Epithelial cell of esophagus (primary cell): ENCODE results near the gene DUSP3.
A peak's percentile ranks its signal among the peaks of the same experiment; 100 is the strongest.

Experiments used
- DNase-seq: peaks from one replicate; pipeline ENCODE4 v3.0.0; 2010; ENCODE audit warnings: low read depth
- H3K4me3 ChIP-seq: 2 replicates; pipeline ENCODE4 v1.5.1; 2011; ENCODE audit warnings: mild to moderate bottlenecking, low read length, control low read depth
- CTCF ChIP-seq: IDR thresholded peaks from 2 replicates; pipeline ENCODE4 v1.5.1; 2011; ENCODE audit warnings: low read depth, mild to moderate bottlenecking, low read length, control low read depth, inconsistent platforms; ENCODE audit not compliant: insufficient read depth; ENCODE audit errors: missing control alignments

Gene DUSP3

GRCh38 chr17:43769426-43769825 lies 9.4 kb downstream of the DUSP3 start:
- no peak overlapping the region for H3K4me3 ChIP-seq
- TF ChIP-seq CTCF: no peak
- no peak for DNase-seq

- no peak overlapping the region for H3K4me3 ChIP-seq
- no peak for TF ChIP-seq CTCF
- no peak for DNase-seq
Measured at GRCh38 chr17:43768943-43769342, 9.8 kb downstream of the DUSP3 start.

- DNase-seq: no peak
- TF ChIP-seq CTCF: no peak
- H3K4me3 ChIP-seq: no peak overlapping the region
Measured at GRCh38 chr17:43768382-43768781, 10.4 kb downstream of the DUSP3 start.

- no peak for TF ChIP-seq CTCF
- DNase-seq: no peak
- no peak overlapping the region for H3K4me3 ChIP-seq
Measured at GRCh38 chr17:43767713-43768059, 11.1 kb downstream of the DUSP3 start.

- no peak for DNase-seq
- no peak overlapping the region for H3K4me3 ChIP-seq
- no peak for TF ChIP-seq CTCF
Measured at GRCh38 chr17:43767053-43767712, 11.6 kb downstream of the DUSP3 start.

GRCh38 chr17:43766413-43767052 lies 12.2 kb downstream of the DUSP3 start:
- peak; percentile 62 for DNase-seq
- H3K4me3 ChIP-seq: no peak overlapping the region
- TF ChIP-seq CTCF: peak; percentile 92

GRCh38 chr17:43760254-43760852 lies 18.4 kb downstream of the DUSP3 start:
- TF ChIP-seq CTCF: peak; percentile 100
- no peak overlapping the region for H3K4me3 ChIP-seq
- DNase-seq: peak; percentile 96
